ENCODE measurements around the gene IRF2BP2. TPM values are rescaled to one million over a fixed set of nuclear protein-coding genes. Genes with fewer than 3 reads are reported as not detected.
"Not testable (repeated sequence)": the region's sequence is repeated elsewhere in the genome, so short reads cannot be mapped to it uniquely, and the experiment has no call there.

The IRF2BP2 gene
- total and polyA plus RNA-seq, 2 donors (not counting 1 experiment from before 2014, with no cell fraction given): 126 to 255 TPM

DNA sequence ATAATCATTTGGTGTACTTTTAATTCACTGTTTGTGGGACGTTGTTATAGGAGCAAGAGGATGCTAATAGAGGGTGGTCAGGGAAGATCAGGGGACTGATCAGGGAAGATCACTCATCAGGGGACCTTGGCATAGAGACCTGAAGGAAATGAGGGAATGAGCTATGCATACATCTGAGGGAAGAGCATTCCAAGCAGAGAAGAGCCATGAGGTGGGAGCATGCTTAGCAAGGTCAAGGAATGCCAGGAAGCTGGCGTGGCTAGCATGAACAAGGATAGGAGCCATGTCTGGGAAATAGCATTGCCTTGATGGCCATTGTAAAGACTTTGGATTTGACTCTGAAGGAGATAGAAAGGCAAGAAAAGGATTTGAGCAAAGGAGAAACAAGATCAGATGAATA is 14.1 kb downstream of the IRF2BP2 start:
- H3K4me3 Mint-ChIP-seq: no peak overlapping the region
- intact Hi-C loops (cut with micrococcal nuclease): no loop called here
- CTCF ChIA-PET: interaction anchor here (1.4 to 10.9 kb wide), 3 partner anchors 16 to 509 kb away, joined by 3 to 157 read pairs (median 70); partner anchors contain the start of gene IRF2BP2

DNA sequence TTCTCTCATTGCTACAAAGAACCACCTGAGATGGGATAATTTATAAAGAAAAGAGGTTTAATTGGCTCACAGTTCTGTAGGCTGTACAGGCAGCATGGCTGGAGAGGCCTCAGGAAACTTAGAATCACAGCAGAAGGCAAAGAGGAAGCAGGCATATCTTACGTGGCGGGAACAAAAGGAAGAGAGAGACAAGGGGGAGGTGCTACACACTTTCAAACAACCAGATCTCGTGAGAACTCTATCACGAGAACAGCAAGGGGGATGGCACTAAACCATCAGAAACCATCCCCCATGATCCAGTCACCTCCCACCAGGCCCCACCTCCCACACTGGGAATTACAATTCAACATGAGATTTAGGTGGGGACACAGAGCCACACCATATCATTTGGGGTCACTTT is 15.4 kb downstream of the IRF2BP2 start:
- ATAC-seq (ENCODE audit: low read depth); H4K20me1 ChIP-seq (ENCODE audit: control insufficient read depth, insufficient read depth, low read length, poor library complexity, severe bottlenecking); H3K27me3 ChIP-seq (replicated peaks in 1 of 4; ENCODE audit: control extremely low read depth in 1 of 4, control insufficient read depth in 3 of 4, insufficient read depth in 4 of 4, low read length in 3 of 4); intact Hi-C loops (cut with micrococcal nuclease); H2AFZ ChIP-seq (ENCODE audit: insufficient read depth, low read depth, low read length, poor library complexity, severe bottlenecking); H3K4me2 ChIP-seq (replicated peaks; ENCODE audit: low read depth, low read length, poor library complexity, severe bottlenecking); H3K27ac Mint-ChIP-seq; H3K9me3 Mint-ChIP-seq (ENCODE audit: insufficient read depth); H3K9ac ChIP-seq (ENCODE audit: low read length); H3K9me3 ChIP-seq (ENCODE audit: control extremely low read depth in 1 of 3, control insufficient read depth in 2 of 3, insufficient read depth in 1 of 3, low read length in 2 of 3); H3K27me3 Mint-ChIP-seq; H3K27ac ChIP-seq (ENCODE audit: low read length in 2 of 2); H3K4me3 Mint-ChIP-seq; CTCF ChIA-PET; DNase-seq; POLR2A ChIA-PET; H3K36me3 ChIP-seq (replicated peaks in 1 of 2; ENCODE audit: control extremely low read depth in 1 of 2, control insufficient read depth in 1 of 2, extremely low read depth in 1 of 2, insufficient read depth in 2 of 2, low read length in 1 of 2); H3K79me2 ChIP-seq (ENCODE audit: control insufficient read depth, insufficient read depth, low read length); H3K4me3 ChIP-seq (ENCODE audit: control extremely low read depth in 1 of 5, extremely low read depth in 1 of 5, insufficient read depth in 1 of 5, low read depth in 2 of 5, low read length in 4 of 5): not testable (repeated sequence)
- peaks cover 9 to 15% of the 10 kb centered on the region in 2 donors for H3K4me1 ChIP-seq (ENCODE audit: control insufficient read depth in 2 of 2, insufficient read depth in 2 of 2, low read length in 2 of 2)
- H3K4me1 Mint-ChIP-seq: peaks cover 12% of the 10 kb centered on the region
- WGBS (ENCODE audit: insufficient coverage): 80% methylated on average over 1 of the region's 4 CpGs

More for the DNA sequence above, 14.1 kb downstream of the IRF2BP2 start:
- ATAC-seq (ENCODE audit: low read depth) (no peak), DNase-seq (no peak)
- Histone ChIP-seq H3K36me3 (replicated peaks in 1 of 2; ENCODE audit: control extremely low read depth in 1 of 2, control insufficient read depth in 1 of 2, extremely low read depth in 1 of 2, insufficient read depth in 2 of 2, low read length in 1 of 2) (no peaks in the 10 kb centered on the region), H3K9me3 (ENCODE audit: control extremely low read depth in 1 of 3, control insufficient read depth in 2 of 3, insufficient read depth in 1 of 3, low read length in 2 of 3) (no peaks in the 10 kb centered on the region), H3K27me3 (replicated peaks in 1 of 4; ENCODE audit: control extremely low read depth in 1 of 4, control insufficient read depth in 3 of 4, insufficient read depth in 4 of 4, low read length in 3 of 4) (no peaks in the 10 kb centered on the region), H3K4me3 (ENCODE audit: control extremely low read depth in 1 of 5, extremely low read depth in 1 of 5, insufficient read depth in 1 of 5, low read depth in 2 of 5, low read length in 4 of 5) (no peak overlapping the region), H4K20me1 (ENCODE audit: control insufficient read depth, insufficient read depth, low read length, poor library complexity, severe bottlenecking) (no peaks in the 10 kb centered on the region), H3K4me2 (replicated peaks; ENCODE audit: low read depth, low read length, poor library complexity, severe bottlenecking) (no peak overlapping the region), H3K9ac (ENCODE audit: low read length) (no peak overlapping the region), H3K79me2 (ENCODE audit: control insufficient read depth, insufficient read depth, low read length) (peaks cover 6% of the 10 kb centered on the region), H2AFZ (ENCODE audit: insufficient read depth, low read depth, low read length, poor library complexity, severe bottlenecking) (no peak overlapping the region), H3K27ac (ENCODE audit: low read length in 2 of 2) (no peak overlapping the region), H3K4me1 (ENCODE audit: control insufficient read depth in 2 of 2, insufficient read depth in 2 of 2, low read length in 2 of 2) (peaks cover 15 to 23% of the 10 kb centered on the region in 2 donors)
- Mint-ChIP-seq H3K4me1 (peaks cover 21% of the 10 kb centered on the region), H3K9me3 (ENCODE audit: insufficient read depth) (no peaks in the 10 kb centered on the region), H3K27ac (no peak overlapping the region), H3K27me3 (no peaks in the 10 kb centered on the region)
- 100% methylated on average over 2 of the region's 2 CpGs for WGBS (ENCODE audit: insufficient coverage)
- no peak for TF ChIP-seq EZH2 (IDR thresholded peaks at IDR 0.05; ENCODE audit: borderline replicate concordance, insufficient read depth, low read depth, low read length, poor library complexity, severe bottlenecking)
- TF ChIP-seq, protein P1, sequence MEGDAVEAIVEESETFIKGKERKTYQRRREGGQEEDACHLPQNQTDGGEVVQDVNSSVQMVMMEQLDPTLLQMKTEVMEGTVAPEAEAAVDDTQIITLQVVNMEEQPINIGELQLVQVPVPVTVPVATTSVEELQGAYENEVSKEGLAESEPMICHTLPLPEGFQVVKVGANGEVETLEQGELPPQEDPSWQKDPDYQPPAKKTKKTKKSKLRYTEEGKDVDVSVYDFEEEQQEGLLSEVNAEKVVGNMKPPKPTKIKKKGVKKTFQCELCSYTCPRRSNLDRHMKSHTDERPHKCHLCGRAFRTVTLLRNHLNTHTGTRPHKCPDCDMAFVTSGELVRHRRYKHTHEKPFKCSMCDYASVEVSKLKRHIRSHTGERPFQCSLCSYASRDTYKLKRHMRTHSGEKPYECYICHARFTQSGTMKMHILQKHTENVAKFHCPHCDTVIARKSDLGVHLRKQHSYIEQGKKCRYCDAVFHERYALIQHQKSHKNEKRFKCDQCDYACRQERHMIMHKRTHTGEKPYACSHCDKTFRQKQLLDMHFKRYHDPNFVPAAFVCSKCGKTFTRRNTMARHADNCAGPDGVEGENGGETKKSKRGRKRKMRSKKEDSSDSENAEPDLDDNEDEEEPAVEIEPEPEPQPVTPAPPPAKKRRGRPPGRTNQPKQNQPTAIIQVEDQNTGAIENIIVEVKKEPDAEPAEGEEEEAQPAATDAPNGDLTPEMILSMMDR (IDR thresholded peaks at IDR 0.05): no peak
- POLR2A ChIA-PET: no interaction called here
